Left ventricle myocardium inferior (tissue), 1 donor: Measurements from ENCODE around the gene ZNHIT3. TPM values are rescaled to one million over a fixed set of nuclear protein-coding genes. Genes with fewer than 3 reads are reported as not detected.

ENCODE experiments used
- DNase-seq: peaks from one replicate; pipeline ENCODE4 v3.0.0-alpha.2; 2020
- H3K27ac ChIP-seq: fragments of 200-600 bp; replicated peaks from 2 replicates; pipeline ENCODE4 v1.8.0; 2021
- H3K27me3 ChIP-seq: fragments of 200-600 bp; 2 replicates; pipeline ENCODE4 v1.8.0; 2021; ENCODE audit warnings: low read depth
- H3K36me3 ChIP-seq: fragments of 200-600 bp; 2 replicates; pipeline ENCODE4 v1.8.0; 2021
- H3K4me1 ChIP-seq: fragments of 200-600 bp; 2 replicates; pipeline ENCODE4 v1.8.0; 2021
- H3K4me3 ChIP-seq: fragments of 200-600 bp; 2 replicates; pipeline ENCODE4 v1.8.0; 2021; ENCODE audit warnings: mild to moderate bottlenecking, moderate library complexity
- H3K9me3 ChIP-seq: fragments of 200-600 bp; replicated peaks from 2 replicates; pipeline ENCODE4 v1.8.0; 2021
- intact Hi-C: fragments of 100-400 bp; cut with micrococcal nuclease; formaldehyde crosslinking; loops from one replicate; pipeline ENCODE4 v1.11.0; 2022
- total RNA-seq: library from RNA; stranded (reverse); fragmentation: NEBNext Ultra II Directional; extraction: Animal tissue kit (Norgen Biotek cat#: 25700); gene quantifications from one replicate; pipeline ENCODE4 v1.2.1, GENCODE V29; 2021
- TF ChIP-seq, protein P1 (sequence below): fragments of 200-600 bp; IDR thresholded peaks from 2 replicates; pipeline ENCODE4 v1.8.0; 2021; ENCODE audit warnings: antibody characterized with exemption, mild to moderate bottlenecking, borderline replicate concordance
- donor health status: DM: no; HTN: yes; CAD: no; lungs with severe emphysema.

The ZNHIT3 gene
- total RNA-seq, 1 donor from 2014 or later: 22.9 TPM

- no peaks in the 10 kb centered on the region for H3K27me3 ChIP-seq
- peaks cover 9% of the 10 kb centered on the region for H3K4me1 ChIP-seq
- H3K9me3 ChIP-seq: no peaks in the 10 kb centered on the region
- TF ChIP-seq, protein P1, sequence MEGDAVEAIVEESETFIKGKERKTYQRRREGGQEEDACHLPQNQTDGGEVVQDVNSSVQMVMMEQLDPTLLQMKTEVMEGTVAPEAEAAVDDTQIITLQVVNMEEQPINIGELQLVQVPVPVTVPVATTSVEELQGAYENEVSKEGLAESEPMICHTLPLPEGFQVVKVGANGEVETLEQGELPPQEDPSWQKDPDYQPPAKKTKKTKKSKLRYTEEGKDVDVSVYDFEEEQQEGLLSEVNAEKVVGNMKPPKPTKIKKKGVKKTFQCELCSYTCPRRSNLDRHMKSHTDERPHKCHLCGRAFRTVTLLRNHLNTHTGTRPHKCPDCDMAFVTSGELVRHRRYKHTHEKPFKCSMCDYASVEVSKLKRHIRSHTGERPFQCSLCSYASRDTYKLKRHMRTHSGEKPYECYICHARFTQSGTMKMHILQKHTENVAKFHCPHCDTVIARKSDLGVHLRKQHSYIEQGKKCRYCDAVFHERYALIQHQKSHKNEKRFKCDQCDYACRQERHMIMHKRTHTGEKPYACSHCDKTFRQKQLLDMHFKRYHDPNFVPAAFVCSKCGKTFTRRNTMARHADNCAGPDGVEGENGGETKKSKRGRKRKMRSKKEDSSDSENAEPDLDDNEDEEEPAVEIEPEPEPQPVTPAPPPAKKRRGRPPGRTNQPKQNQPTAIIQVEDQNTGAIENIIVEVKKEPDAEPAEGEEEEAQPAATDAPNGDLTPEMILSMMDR: no peak
- H3K4me3 ChIP-seq: no peak overlapping the region
- peaks cover 44% of the 10 kb centered on the region for H3K36me3 ChIP-seq
- DNase-seq: no peak
- no peak overlapping the region for H3K27ac ChIP-seq
- intact Hi-C loops: no loop called here
Observed at GRCh38 chr17:36514856-36515255, 28.4 kb downstream of the ZNHIT3 start.

- no peak for DNase-seq
- Histone ChIP-seq H3K36me3 (peaks cover 48% of the 10 kb centered on the region), H3K4me3 (no peak overlapping the region), H3K27ac (no peak overlapping the region), H3K9me3 (no peaks in the 10 kb centered on the region), H3K4me1 (peaks cover 9% of the 10 kb centered on the region), H3K27me3 (no peaks in the 10 kb centered on the region)
- TF ChIP-seq, protein P1: no peak
- intact Hi-C loops: no loop called here
Observed at GRCh38 chr17:36515837-36516236, 29.4 kb downstream of the ZNHIT3 start.

DNA sequence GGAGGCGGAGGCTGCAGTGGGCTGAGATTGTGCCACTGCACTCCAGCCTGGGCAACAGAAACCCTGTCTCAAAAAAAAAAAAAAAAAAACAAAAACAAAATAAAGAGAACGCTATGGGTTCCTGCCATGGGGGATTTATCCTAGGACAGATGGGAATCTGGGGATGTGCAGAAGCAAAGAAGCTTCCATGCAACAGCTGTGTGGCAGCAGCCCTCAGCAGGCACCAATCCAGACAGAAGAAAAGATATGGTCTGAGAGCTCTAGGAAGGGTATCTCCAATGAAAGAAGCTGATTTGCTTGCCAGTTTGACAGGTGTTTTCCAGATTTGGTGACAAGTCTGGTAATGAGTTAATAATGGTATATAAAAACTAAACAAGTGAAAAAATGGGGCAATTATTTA lies 36.6 kb downstream of the ZNHIT3 start:
- Histone ChIP-seq H3K27me3 (no peaks in the 10 kb centered on the region), H3K36me3 (peaks cover 85% of the 10 kb centered on the region), H3K9me3 (no peaks in the 10 kb centered on the region), H3K27ac (no peak overlapping the region), H3K4me3 (no peak overlapping the region), H3K4me1 (no peaks in the 10 kb centered on the region)
- intact Hi-C loops: no loop called here
- DNase-seq: no peak
- TF ChIP-seq, protein P1: no peak

DNA sequence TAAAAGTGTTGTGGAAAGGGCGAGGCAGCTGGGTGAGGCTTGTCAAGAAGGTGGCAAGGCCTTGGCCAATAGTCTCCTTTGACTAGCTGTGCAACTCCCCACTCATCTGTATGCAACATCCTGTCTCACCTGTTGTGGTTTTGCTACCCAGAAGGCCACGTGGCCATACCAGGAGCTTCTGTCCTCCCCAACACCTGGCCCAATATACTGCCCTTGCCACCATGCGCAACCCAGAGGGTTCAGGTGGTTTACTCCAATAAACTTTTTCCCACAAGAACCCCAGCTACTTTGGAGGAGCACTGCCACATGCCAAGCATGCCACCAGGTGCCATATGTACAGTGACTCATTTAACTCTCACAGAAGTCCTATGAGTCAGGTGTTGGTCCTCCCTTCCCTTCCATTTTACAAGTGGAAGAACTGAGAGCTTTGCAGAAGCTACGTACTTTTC lies 38.0 kb downstream of the ZNHIT3 start:
- DNase-seq: no peak
- Histone ChIP-seq H3K27me3 (no peaks in the 10 kb centered on the region), H3K9me3 (no peaks in the 10 kb centered on the region), H3K36me3 (peaks cover 90% of the 10 kb centered on the region), H3K4me1 (no peaks in the 10 kb centered on the region), H3K27ac (no peak overlapping the region), H3K4me3 (no peak overlapping the region)
- TF ChIP-seq, protein P1: no peak
- intact Hi-C loops: no loop called here

DNA sequence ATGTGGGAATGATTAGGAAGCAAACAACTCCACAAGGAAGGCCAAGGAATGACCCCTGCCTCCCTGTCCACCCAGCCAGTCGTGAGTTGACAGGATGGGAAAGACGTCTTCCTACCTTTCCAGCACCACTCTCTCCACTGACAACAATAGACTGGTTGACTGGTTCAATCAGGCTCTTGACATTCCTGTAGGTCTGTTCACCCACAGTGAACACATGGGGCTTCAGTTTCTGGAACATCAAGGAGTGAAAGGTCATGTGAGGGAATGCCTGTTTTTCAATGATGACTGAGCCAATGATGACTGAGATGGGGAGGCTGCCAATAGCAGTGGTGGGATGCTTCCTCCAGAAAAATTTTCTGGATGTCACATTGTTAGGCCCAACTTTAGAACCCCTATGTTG lies 38.6 kb downstream of the ZNHIT3 start:
- no peak overlapping the region for H3K4me3 ChIP-seq
- H3K27me3 ChIP-seq: no peaks in the 10 kb centered on the region
- no peaks in the 10 kb centered on the region for H3K4me1 ChIP-seq
- TF ChIP-seq, protein P1: no peak
- intact Hi-C loops: no loop called here
- no peak overlapping the region for H3K27ac ChIP-seq
- peaks cover 85% of the 10 kb centered on the region for H3K36me3 ChIP-seq
- no peaks in the 10 kb centered on the region for H3K9me3 ChIP-seq
- DNase-seq: no peak

DNA sequence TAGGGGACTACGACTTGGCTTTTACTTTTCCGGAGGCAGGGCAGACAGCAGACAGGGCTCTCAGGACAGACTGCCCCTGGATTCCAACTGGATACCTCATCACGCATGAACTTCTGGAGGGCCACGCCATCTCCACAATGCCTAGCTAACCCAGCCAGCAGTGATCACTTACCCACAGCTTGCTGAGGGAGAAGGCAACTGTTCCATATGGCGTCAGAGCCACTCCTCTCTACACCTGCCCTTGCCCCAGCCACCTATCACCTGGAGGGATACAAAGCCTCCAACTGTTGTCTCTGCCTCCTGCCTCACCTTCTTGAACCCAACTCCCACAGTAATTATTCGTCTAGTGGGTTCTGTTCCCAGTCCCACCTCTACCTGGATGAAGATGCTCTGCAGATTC lies 39.4 kb downstream of the ZNHIT3 start:
- TF ChIP-seq, protein P1: no peak
- Histone ChIP-seq H3K36me3 (peaks cover 78% of the 10 kb centered on the region), H3K4me3 (no peak overlapping the region), H3K27ac (no peak overlapping the region), H3K4me1 (no peaks in the 10 kb centered on the region), H3K9me3 (no peaks in the 10 kb centered on the region), H3K27me3 (no peaks in the 10 kb centered on the region)
- intact Hi-C loops: no loop called here
- DNase-seq: no peak
